HG03442 (cell line): ENCODE measurements around the gene PODXL.

Source experiments
- ATAC-seq: cut with Tn5 transposase; IDR thresholded peaks from one replicate; pipeline ENCODE4 v1.9.1; 2021; ENCODE audit warnings: mild to moderate bottlenecking, moderate library complexity; ENCODE audit not compliant: unreplicated experiment

Gene PODXL

DNA sequence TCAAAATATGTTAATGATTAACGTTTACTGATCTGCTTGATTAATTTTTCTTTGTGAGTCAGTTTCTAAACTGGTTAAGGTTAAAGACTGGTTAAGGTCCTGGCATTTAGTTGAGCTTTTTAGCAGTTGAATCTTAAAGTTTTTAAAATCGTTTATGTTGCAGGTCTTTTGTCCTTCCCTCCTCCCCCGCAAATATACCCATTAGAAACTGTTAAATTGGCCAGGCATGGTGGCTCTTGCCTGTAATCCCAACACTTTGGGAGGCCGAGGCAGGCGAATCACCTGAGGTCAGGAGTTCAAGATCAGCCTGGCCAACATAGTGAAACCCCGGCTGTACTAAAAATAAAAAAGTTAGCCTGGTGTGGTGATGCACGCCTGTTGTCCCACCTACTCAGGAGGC, 100.9 kb downstream of the PODXL start:
- ATAC-seq: no peak

DNA sequence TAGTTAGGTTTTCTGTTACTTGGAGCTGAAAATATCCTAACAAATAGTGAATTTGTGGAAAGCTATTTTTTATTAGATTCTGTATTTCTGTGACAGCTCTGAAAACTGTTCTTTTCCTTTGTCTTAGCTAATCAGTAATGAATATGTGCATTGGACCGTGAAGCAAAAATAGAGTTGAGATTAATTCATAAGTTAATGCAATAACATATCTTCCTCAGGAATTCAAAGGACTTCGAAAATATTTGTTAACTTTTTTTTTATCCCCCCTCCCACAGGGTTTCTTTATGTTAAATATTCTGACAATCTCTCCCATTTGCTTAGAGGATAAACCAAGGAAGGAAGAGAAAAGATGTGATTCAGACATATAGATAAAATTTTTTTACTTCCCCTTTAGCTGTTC, 101.4 kb downstream of the PODXL start:
- ATAC-seq: no peak

DNA sequence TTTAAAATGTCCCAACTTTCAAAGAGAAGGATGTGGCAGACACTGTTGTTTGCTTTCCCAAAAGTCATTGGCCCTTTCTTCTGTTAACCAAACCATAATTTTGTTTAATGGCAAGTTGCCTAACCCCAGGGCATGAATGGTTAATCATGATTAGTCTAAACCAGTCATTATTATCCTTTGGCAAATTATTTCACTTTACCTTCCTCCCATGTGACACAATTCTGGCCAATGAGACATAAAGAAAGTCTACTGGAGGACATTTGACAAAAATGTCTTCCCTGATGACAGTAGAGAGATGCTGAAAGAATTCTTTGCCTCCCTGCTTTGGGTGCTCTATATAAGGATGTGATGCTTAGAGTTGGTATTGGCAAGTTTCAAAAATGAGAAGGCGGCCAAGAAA, 101.9 kb downstream of the PODXL start:
- no peak for ATAC-seq
